Left lung (tissue), 10 donors: ENCODE data around the gene DNAJB14. TPM values are rescaled to one million over a fixed set of nuclear protein-coding genes. Genes with fewer than 3 reads are reported as not detected.
A peak's percentile ranks its signal among the peaks of the same experiment; 100 is the strongest.

Experiments used
- ATAC-seq: fragments of 200-7000 bp; cut with Tn5 transposase; one replicate; pipeline ENCODE4 v1.9.1; 2020; ENCODE audit warnings: moderate library complexity
- DNase-seq, 4 donors: peaks; one replicate each; pipeline ENCODE4 v3.0.0-alpha.2; 2013 to 2020
- H3K27ac ChIP-seq, 2 donors: fragments of 200-600 bp; sonication (generic) in 1 of 2; one replicate each; pipeline versions ENCODE4 v1.5.0 to v1.8.0; 2020 to 2021
- H3K27me3 ChIP-seq, 2 donors: fragments of 200-600 bp; sonication (generic) in 1 of 2; one replicate each; pipeline versions ENCODE4 v1.5.0 to v1.8.0; 2020 to 2021
- H3K36me3 ChIP-seq, 2 donors: fragments of 200-600 bp; sonication (generic) in 1 of 2; one replicate each; pipeline versions ENCODE4 v1.5.0 to v1.8.0; 2020 to 2021
- H3K4me1 ChIP-seq, 2 donors: fragments of 200-600 bp; one replicate each; pipeline ENCODE4 v1.8.0; 2021
- H3K4me3 ChIP-seq, 2 donors: fragments of 200-600 bp; sonication (generic) in 1 of 2; one replicate each; pipeline versions ENCODE4 v1.5.0 to v1.8.0; 2020 to 2021; ENCODE audit warnings: mild to moderate bottlenecking in 1 of 2
- H3K9me3 ChIP-seq, 2 donors: fragments of 200-600 bp; sonication (generic) in 1 of 2; one replicate each; pipeline versions ENCODE4 v1.5.0 to v1.8.0; 2020 to 2021
- CTCF ChIP-seq, 2 donors: fragments of 200-600 bp; sonication (generic) in 1 of 2; IDR thresholded peaks; one replicate each; pipeline versions ENCODE4 v1.5.0 to v1.8.0; 2021; ENCODE audit warnings: antibody characterized with exemption in 2 of 2
- intact Hi-C, 2 donors: fragments of 100-400 bp; cut with DNase I; formaldehyde crosslinking; loops; one replicate each; pipeline versions ENCODE4 v1.11.2 to v1.14.2; 2022
- polyA plus RNA-seq, 6 donors: library from polyadenylated mRNA; unstranded; fragments of 120-200 nt; gene quantifications; one replicate each; pipeline ENCODE4 v1.2.1, GENCODE V29; 2013; ENCODE audit not compliant: insufficient read length in 6 of 6
- total RNA-seq, 2 donors: library from RNA; stranded (reverse); fragmentation: NEBNext Ultra II Directional; extraction: Animal tissue kit (Norgen Biotek cat#: 25700); gene quantifications; one replicate each; pipeline ENCODE4 v1.2.1, GENCODE V29; 2021
- donor health status: DM: no; HTN: yes; CAD: no.
- donor health status: DM: no; HTN: no; CAD: no.

Gene DNAJB14
- total and polyA plus RNA-seq, 8 donors = 44.7 to 60.3 (median 50.5) TPM

DNA sequence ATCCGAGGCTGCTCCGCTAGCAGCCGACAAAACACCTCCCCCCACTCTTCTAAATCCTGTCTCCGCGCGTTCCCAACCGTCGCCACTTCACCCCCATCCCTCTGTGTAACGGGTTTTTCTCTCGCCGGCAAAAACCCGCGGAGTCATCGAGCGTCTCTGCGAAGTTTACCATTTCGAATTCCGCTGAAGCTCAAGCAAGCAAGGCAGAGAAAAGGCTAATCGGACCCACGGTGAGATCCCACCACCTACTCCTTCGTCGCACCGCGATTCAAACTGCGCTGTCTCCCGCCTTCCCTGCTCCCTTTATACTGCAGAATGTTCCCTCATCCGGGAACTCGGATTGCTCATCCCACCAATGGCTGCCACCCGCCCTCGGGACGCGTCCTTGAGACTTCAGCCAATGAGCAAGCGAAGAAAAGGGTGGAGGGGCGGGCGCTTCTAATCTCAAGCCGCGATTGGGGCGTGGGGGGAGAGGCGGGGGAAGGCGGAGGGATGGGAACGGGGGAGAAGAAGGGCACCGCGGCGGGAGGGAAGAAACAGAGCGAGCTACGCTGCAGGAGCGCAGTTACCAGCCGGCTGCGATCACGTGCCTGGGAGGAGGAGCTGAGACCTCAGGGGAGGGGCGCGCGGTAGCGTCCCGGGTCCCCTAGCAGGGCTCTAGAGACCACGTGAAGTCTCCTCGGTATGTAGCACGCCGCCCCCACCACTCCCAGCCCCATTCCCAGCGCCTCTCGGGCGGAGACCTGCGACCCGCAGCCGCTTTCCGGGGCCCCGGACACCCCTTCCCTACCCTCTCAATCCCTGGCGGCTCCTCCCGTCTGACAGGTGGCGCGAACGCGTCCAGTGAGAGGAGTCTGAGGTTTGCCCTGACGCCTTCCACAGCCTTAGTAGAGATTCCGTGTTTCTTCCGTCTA is 3.8 kb upstream of the DNAJB14 start, which contains the start of gene H2AZ1:
Gene H2AZ1, minus strand, starts transcription at position 277 of the 914 bp plus-strand sequence. Its CDS starts 105 bp downstream, at position 172.
- ATAC-seq (peak; percentile 88), DNase-seq (peak; percentile 96 to 99 (median 98))
- H3K9me3 ChIP-seq = no peaks in the 10 kb centered on the region
- no peak for TF ChIP-seq CTCF (IDR thresholded peaks at IDR 0.05)
- intact Hi-C loops = loop anchor here in 1 of 2 donors (5.0 to 10.0 kb wide), 3 partner anchors 55 to 388 kb away; partner anchors contain the start of genes DAPP1, LAMTOR3 and TRMT10A
- peaks cover 0 to 36% of the 10 kb centered on the region in 2 donors for H3K4me1 ChIP-seq
- peaks cover 0 to 10% of the 10 kb centered on the region in 2 donors for H3K36me3 ChIP-seq
- H3K27ac ChIP-seq = peak within 1 kb of the TSS; percentile 85 to 89
- H3K4me3 ChIP-seq = peak within 1 kb of the TSS; percentile 71 to 74
- no peaks in the 10 kb centered on the region for H3K27me3 ChIP-seq

DNA sequence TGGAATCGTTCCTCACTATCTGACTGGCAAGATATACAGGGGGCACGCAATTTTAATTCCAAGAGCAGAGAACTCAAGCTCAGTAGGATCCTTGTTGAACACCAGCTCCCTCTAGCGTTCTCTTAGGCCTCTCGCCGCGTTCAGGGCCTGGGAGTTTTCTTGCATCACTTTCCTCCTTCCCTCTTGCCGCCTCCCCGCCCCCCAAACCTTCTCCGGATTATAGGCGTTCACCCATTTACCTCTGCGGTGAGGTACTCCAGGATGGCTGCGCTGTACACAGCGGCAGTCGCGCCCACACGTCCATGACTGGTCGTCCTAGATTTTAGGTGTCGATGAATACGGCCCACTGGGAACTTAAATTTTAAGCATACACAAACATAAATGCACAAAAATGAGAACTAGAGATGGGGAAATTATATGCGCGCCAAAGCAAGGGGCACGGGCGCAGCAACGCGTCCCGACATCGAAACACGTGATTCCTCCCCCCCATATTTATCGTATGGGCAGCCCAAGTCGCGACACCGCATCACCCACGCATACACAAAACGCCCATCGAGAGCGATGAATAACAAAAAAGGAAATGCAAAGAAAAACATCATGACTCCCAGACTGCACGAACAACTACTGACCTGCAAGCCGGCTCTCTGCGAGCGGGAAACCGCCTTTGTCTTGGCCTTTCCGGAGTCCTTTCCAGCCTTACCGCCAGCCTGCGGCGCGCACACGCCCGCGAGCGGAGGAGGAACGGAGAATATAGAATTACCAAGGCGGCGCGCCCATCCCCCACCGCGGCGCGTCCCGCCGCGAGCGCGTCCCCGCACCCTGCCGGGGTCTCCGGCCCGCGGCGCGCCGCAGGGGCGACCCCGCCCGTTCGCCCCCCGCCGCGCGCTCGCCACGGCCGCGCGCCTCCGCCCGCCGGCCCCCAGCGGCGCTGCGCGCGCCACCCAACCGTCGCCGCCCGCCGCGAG is 2.9 kb upstream of the DNAJB14 start:
- peak; percentile 75 to 89 for TF ChIP-seq CTCF (IDR thresholded peaks at IDR 0.05)
- Histone ChIP-seq H3K4me3 (peak overlapping the region; percentile 59 to 74), H3K36me3 (peaks cover 0 to 10% of the 10 kb centered on the region in 2 donors), H3K27me3 (no peaks in the 10 kb centered on the region), H3K4me1 (peaks cover 2 to 45% of the 10 kb centered on the region in 2 donors), H3K9me3 (no peaks in the 10 kb centered on the region), H3K27ac (peak overlapping the region; percentile 83 to 89)
- ATAC-seq (peak; percentile 60), DNase-seq (peak; percentile 90 to 95 (median 92))
- intact Hi-C loops = loop anchor here in 1 of 2 donors (5.0 to 10.0 kb wide), 3 partner anchors 55 to 387 kb away; partner anchors contain the start of genes DAPP1, LAMTOR3 and TRMT10A

- intact Hi-C loops = loop anchor here in 1 of 2 donors (5.0 to 10.0 kb wide), 3 partner anchors 53 to 385 kb away; partner anchors contain the start of genes DAPP1, LAMTOR3 and TRMT10A
- Histone ChIP-seq H3K4me1 (peaks cover 13 to 62% of the 10 kb centered on the region in 2 donors), H3K36me3 (peaks cover 0 to 10% of the 10 kb centered on the region in 2 donors), H3K27ac (peak overlapping the region; percentile 4 to 95), H3K9me3 (no peaks in the 10 kb centered on the region), H3K27me3 (no peaks in the 10 kb centered on the region), H3K4me3 (peak overlapping the region in 1 of 2 donors; percentile 95)
- DNase-seq (no peak), ATAC-seq (no peak)
- TF ChIP-seq CTCF (IDR thresholded peaks at IDR 0.05) = no peak
Observed at GRCh38 chr4:99947608-99948007, 1.2 kb upstream of the DNAJB14 start.

- no peak for TF ChIP-seq CTCF (IDR thresholded peaks at IDR 0.05)
- H3K27ac ChIP-seq = peak overlapping the region; percentile 95 to 96
- DNase-seq (no peak), ATAC-seq (no peak)
- intact Hi-C loops = loop anchor here in 1 of 2 donors (5.0 to 10.0 kb wide), 3 partner anchors 52 to 385 kb away; partner anchors contain the start of genes DAPP1, LAMTOR3 and TRMT10A
- H3K9me3 ChIP-seq = no peaks in the 10 kb centered on the region
- H3K27me3 ChIP-seq = no peaks in the 10 kb centered on the region
- peaks cover 0 to 10% of the 10 kb centered on the region in 2 donors for H3K36me3 ChIP-seq
- peaks cover 13 to 67% of the 10 kb centered on the region in 2 donors for H3K4me1 ChIP-seq
- peak overlapping the region; percentile 90 to 95 for H3K4me3 ChIP-seq
Observed at GRCh38 chr4:99947190-99947578, 766 bp upstream of the DNAJB14 start.
